Stimulated activated CD4-positive, alpha-beta T cell treated with anti-CD3 and anti-CD28 coated beads, Interleukin-4, amount 100 ng/mL, for 24 hours (primary cell): ENCODE measurements around the gene H1-8.
"Not testable (repeated sequence)": the region's sequence is repeated elsewhere in the genome, so short reads cannot be mapped to it uniquely, and the experiment has no call there.

Source experiments
- DNase-seq: peaks from one replicate; pipeline ENCODE4 v3.0.0-alpha.2; 2020

Gene H1-8

GRCh38 chr3:129543156-129543790, at the start of gene H1-8:
Gene H1-8 (plus strand): TSS chr3:129543175. CDS start chr3:129543219, 44 bp downstream.
- DNase-seq, result no peak

- no peak for DNase-seq
Measured at GRCh38 chr3:129493206-129493605, 49.8 kb upstream of the H1-8 start.

GRCh38 chr3:129494499-129494898, 48.5 kb upstream of the H1-8 start:
- not testable (repeated sequence) for DNase-seq

GRCh38 chr3:129495006-129495639, 47.9 kb upstream of the H1-8 start:
- not testable (repeated sequence) for DNase-seq

- not testable (repeated sequence) for DNase-seq
Measured at GRCh38 chr3:129497876-129498275, 45.1 kb upstream of the H1-8 start.

GRCh38 chr3:129498603-129499488, 44.1 kb upstream of the H1-8 start:
- not testable (repeated sequence) for DNase-seq

- DNase-seq, result not testable (repeated sequence)
Measured at GRCh38 chr3:129499604-129500333, 43.2 kb upstream of the H1-8 start.

- DNase-seq, result no peak
Measured at GRCh38 chr3:129500334-129500658, 42.7 kb upstream of the H1-8 start.

GRCh38 chr3:129501630-129502029, 41.3 kb upstream of the H1-8 start:
- DNase-seq, result no peak

- DNase-seq, result no peak
Measured at GRCh38 chr3:129502641-129503408, 40.1 kb upstream of the H1-8 start.

- no peak for DNase-seq
Measured at GRCh38 chr3:129503471-129504291, 39.3 kb upstream of the H1-8 start.

- no peak for DNase-seq
Measured at GRCh38 chr3:129504471-129505100, 38.4 kb upstream of the H1-8 start.

- DNase-seq, result no peak
Measured at GRCh38 chr3:129505341-129505740, 37.6 kb upstream of the H1-8 start.

- DNase-seq, result no peak
Measured at GRCh38 chr3:129506231-129506742, 36.7 kb upstream of the H1-8 start.

- no peak for DNase-seq
Measured at GRCh38 chr3:129507181-129507831, 35.7 kb upstream of the H1-8 start.

- DNase-seq, result no peak
Measured at GRCh38 chr3:129512595-129512994, 30.4 kb upstream of the H1-8 start.

- DNase-seq, result no peak
Measured at GRCh38 chr3:129513705-129514104, 29.3 kb upstream of the H1-8 start.

GRCh38 chr3:129514110-129514509, 28.9 kb upstream of the H1-8 start:
- no peak for DNase-seq

GRCh38 chr3:129514563-129514962, 28.4 kb upstream of the H1-8 start:
- DNase-seq, result no peak
